Ovary (tissue), 9 donors: ENCODE measurements around the gene TXNDC16. TPM values are rescaled to one million over a fixed set of nuclear protein-coding genes. Genes with fewer than 3 reads are reported as not detected.

Experiments used
- DNase-seq, 5 donors: peaks; one replicate each; pipeline ENCODE4 v3.0.0-alpha.2; 2019 to 2020
- H3K27ac ChIP-seq, 2 donors: fragments of 200-600 bp; one replicate each; pipeline versions ENCODE4 v1.5.1 to v1.8.0; 2019 to 2022
- H3K27me3 ChIP-seq: fragments of 200-600 bp; one replicate; pipeline ENCODE4 v1.8.0; 2022
- H3K36me3 ChIP-seq: fragments of 200-600 bp; sonication (generic); one replicate; pipeline ENCODE4 v1.5.1; 2019
- H3K4me1 ChIP-seq: one replicate; pipeline ENCODE4 v1.8.1; 2013; ENCODE audit warnings: mild to moderate bottlenecking, moderate library complexity; ENCODE audit not compliant: insufficient read depth
- H3K4me3 ChIP-seq: fragments of 200-600 bp; sonication (generic); one replicate; pipeline ENCODE4 v1.5.1; 2017
- H3K9me3 ChIP-seq, 2 donors: fragments of 200-600 bp in 1 of 2; sonication (generic) in 1 of 2; one replicate each; pipeline versions ENCODE4 v1.5.1 to v1.8.1; 2013 to 2019; ENCODE audit warnings: mild to moderate bottlenecking in 1 of 2, moderate library complexity in 1 of 2
- EP300 ChIP-seq: sonication (generic); formaldehyde crosslinking; IDR thresholded peaks from one replicate; pipeline ENCODE4 v1.6.1; 2017; ENCODE audit warnings: antibody characterized with exemption
- POLR2A ChIP-seq: fragments of 450-650 bp; IDR thresholded peaks from one replicate; pipeline ENCODE4 v1.6.1; 2017; ENCODE audit warnings: antibody characterized with exemption, mild to moderate bottlenecking, moderate library complexity
- whole genome bisulfite sequencing, 3 donors: extraction: QIAGEN DNeasy Blood & Tissue Kit in 1 of 3; methylation state at CpG; one replicate each; pipeline versions ENCODE4 v1.1.5 to v1.1.7; 2013 to 2017; 5-methylcytosine and 5-hydroxymethylcytosine counted together
- intact Hi-C, 4 donors: fragments of 100-400 bp; cut with DNase I; formaldehyde crosslinking; loops; one replicate each; pipeline versions ENCODE4 v1.11.0 to v1.15.1; 2022 to 2023
- polyA plus RNA-seq, 2 donors: library from polyadenylated mRNA; stranded (reverse); fragments of 200-250 nt in 1 of 2; fragments of 350-450 nt in 1 of 2; fragmentation: Illumina TruSeq in 1 of 2; extraction: RNeasy Lipid Tissue Mini Kit (QIAGEN cat#74804) in 1 of 2; gene quantifications; one replicate each; pipeline ENCODE4 v1.2.3, GENCODE V29; 2013 to 2014
- total RNA-seq, 7 donors: library from RNA; depleted of rRNA in 2 of 7; stranded (reverse); fragments of >200 nt in 2 of 7; fragmentation: NEBNext Ultra II Directional in 3 of 7; extraction: Animal tissue kit (Norgen Biotek cat#: 25700) in 3 of 7; gene quantifications; one replicate each; pipeline versions ENCODE4 v1.1.0 to v1.2.4, GENCODE V29; 2016 to 2023
- TF ChIP-seq, protein P1 (sequence below), 3 donors: fragments of 450-650 bp in 2 of 3; fragments of 200-600 bp in 1 of 3; IDR thresholded peaks; one replicate each; pipeline versions ENCODE4 v1.5.1 to v1.8.0; 2016 to 2022; ENCODE audit warnings: antibody characterized with exemption in 3 of 3, mild to moderate bottlenecking in 1 of 3
- donor health status: DM: no; HTN: no; CAD: no; lungs with moderate emphysema.
- donor health status: DM: no; HTN: no; CAD: no.
- donor health status: Bipolar disorder and iron deficiency.
- donor health status: DM: yes; HTN: yes; CAD: no.
- donor health status: DM: no; HTN: no; CAD: no.
- donor health status: DM: yes; HTN: yes; CAD: no.

TXNDC16 gene
- total and polyA plus RNA-seq, 9 donors, result 7.8 to 20.0 (median 11.7) TPM

DNA sequence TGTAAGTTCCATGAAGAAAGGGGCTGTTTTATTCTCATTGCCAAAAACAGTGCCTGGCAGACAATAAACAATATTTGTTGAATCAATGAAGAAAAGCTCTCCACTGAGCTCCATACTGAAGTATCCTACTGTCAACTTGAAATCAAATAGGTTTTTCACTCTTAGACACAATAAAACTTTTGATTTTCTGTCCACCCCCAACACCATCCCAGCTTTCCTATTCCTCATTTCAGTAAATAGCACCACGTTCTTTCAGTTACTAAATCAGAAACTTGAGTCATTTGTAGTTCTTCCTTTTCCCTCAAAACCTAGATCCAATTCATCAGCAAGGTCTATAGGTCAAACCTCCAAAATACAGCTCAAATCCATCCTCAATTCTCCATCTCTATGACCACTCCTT, 124.8 kb downstream of the TXNDC16 start:
- TF ChIP-seq POLR2A, result no peak
- TF ChIP-seq, protein P1, sequence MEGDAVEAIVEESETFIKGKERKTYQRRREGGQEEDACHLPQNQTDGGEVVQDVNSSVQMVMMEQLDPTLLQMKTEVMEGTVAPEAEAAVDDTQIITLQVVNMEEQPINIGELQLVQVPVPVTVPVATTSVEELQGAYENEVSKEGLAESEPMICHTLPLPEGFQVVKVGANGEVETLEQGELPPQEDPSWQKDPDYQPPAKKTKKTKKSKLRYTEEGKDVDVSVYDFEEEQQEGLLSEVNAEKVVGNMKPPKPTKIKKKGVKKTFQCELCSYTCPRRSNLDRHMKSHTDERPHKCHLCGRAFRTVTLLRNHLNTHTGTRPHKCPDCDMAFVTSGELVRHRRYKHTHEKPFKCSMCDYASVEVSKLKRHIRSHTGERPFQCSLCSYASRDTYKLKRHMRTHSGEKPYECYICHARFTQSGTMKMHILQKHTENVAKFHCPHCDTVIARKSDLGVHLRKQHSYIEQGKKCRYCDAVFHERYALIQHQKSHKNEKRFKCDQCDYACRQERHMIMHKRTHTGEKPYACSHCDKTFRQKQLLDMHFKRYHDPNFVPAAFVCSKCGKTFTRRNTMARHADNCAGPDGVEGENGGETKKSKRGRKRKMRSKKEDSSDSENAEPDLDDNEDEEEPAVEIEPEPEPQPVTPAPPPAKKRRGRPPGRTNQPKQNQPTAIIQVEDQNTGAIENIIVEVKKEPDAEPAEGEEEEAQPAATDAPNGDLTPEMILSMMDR (IDR thresholded peaks at IDR 0.05), result no peak
- no peak for TF ChIP-seq EP300
- Histone ChIP-seq H3K4me3 (no peak overlapping the region), H3K9me3 (no peaks in the 10 kb centered on the region), H3K27ac (no peak overlapping the region), H3K27me3 (no peaks in the 10 kb centered on the region), H3K36me3 (no peaks in the 10 kb centered on the region), H3K4me1 (no peaks in the 10 kb centered on the region)
- 73 to 96% (median 92%) methylated on average over 1 of the region's 1 CpG for WGBS, 3 donors
- no peak for DNase-seq
- intact Hi-C loops, result no loop called here

DNA sequence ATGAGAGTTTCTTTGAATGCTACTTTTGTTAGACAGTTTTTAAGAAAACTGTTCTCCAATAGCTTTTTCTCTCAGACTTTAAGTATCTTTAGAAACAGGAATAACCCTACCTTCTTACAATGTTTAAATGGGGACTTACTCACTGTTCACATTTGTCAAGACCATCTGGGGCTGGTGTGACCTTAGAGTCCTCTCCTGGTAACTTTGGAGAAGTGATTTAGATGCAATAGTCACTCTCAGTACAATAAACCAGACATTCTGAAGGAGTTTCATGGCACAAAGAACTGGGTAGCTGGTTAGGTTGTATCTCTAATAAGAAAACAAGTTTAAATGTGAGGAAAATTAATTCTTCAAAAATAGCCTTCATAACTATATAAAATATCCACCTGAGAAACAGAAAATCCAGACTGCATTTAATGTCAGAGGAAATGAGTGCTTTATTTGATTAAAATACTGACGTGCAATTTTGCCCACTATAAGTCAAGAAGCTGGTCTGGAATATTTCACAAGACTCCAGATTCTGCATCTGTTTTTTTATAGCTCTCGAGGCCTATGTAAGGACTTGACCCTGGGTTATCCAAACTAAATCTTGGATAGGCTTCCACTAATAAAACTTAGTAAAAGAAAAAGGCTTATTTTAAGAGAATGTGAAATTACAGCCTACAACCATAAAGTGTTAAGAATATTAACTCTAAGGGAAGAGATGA, 129.5 kb downstream of the TXNDC16 start:
- no peaks in the 10 kb centered on the region for H3K4me1 ChIP-seq
- 71 to 85% (median 76%) methylated on average over 2 of the region's 2 CpGs for WGBS, 3 donors
- no peak for DNase-seq
- H3K27ac ChIP-seq, result no peak overlapping the region
- H3K36me3 ChIP-seq, result no peaks in the 10 kb centered on the region
- H3K27me3 ChIP-seq, result no peaks in the 10 kb centered on the region
- H3K4me3 ChIP-seq, result no peak overlapping the region
- intact Hi-C loops, result no loop called here
- H3K9me3 ChIP-seq, result no peaks in the 10 kb centered on the region
- no peak for TF ChIP-seq POLR2A
- TF ChIP-seq, protein P1 (IDR thresholded peaks at IDR 0.05), result no peak
- TF ChIP-seq EP300, result no peak

DNA sequence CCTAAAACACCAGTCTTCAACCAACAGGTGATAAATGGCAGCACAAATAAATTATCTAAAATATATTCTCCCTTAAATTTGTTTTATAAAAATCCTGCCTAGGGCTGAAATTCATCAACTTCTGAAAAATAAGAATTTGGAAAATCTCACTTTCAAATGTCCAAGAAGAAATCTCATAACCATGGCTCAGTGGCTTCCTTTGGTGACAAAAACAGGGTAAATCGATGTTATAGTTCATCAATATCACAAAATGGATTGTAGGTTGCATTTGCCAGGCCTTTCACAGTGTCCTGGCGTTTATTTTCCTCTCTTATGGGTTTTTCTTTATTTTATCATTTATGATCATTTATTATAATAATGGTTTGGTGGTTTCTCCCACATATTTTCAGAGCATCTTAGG, 135.2 kb downstream of the TXNDC16 start:
- TF ChIP-seq, protein P1 (IDR thresholded peaks at IDR 0.05), result no peak
- TF ChIP-seq POLR2A, result no peak
- TF ChIP-seq EP300, result no peak
- WGBS, 3 donors, result 89 to 95% (median 94%) methylated on average over 2 of the region's 2 CpGs
- Histone ChIP-seq H3K4me1 (no peaks in the 10 kb centered on the region), H3K27ac (no peak overlapping the region), H3K36me3 (no peaks in the 10 kb centered on the region), H3K4me3 (no peak overlapping the region), H3K27me3 (no peaks in the 10 kb centered on the region), H3K9me3 (no peaks in the 10 kb centered on the region)
- intact Hi-C loops, result no loop called here
- DNase-seq, result no peak

DNA sequence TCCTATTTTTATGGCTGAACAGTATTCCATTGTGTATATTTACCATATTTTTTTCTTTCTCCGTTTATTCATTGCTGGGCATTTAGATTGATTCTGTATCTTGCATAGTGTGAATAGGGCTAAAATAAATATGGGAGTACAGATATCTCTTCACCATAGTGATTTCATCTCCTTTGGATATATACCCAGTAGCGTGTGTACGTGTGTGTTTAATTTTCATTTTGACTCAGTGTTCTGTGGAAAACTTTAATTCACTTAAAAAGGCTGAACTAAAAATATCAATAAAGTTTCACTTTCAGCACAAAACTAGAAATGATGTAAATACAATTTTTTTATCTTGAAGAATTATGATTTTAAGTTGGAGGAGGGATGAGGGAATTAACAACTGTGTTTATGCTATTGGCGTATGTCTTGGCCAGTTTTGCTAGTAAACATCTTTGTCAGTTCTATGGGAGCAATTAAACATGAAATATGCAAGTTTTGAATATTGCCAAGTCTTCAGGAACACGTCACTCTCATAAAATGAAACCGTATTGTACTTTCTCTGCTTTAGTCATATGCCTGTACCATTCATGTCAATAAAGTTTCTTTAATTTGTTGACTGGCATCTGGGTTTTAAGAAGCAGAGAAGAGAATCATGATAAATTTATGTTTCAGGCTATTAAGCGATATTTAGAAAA, 138.4 kb downstream of the TXNDC16 start:
- Histone ChIP-seq H3K27ac (no peak overlapping the region), H3K9me3 (no peaks in the 10 kb centered on the region), H3K36me3 (no peaks in the 10 kb centered on the region), H3K4me1 (no peaks in the 10 kb centered on the region), H3K4me3 (peak overlapping the region; percentile 1), H3K27me3 (no peaks in the 10 kb centered on the region)
- TF ChIP-seq POLR2A (no peak), EP300 (no peak)
- TF ChIP-seq, protein P1 (IDR thresholded peaks at IDR 0.05), result no peak
- intact Hi-C loops, result no loop called here
- 20 to 28% (median 27%) methylated on average over 7 of the region's 7 CpGs for WGBS, 3 donors
- no peak for DNase-seq
